Activated naive CD8-positive, alpha-beta T cell treated with anti-CD3 and anti-CD28 coated beads for 36 hours (primary cell): ENCODE measurements around the gene HSPA2. TPM values are rescaled to one million over a fixed set of nuclear protein-coding genes. Genes with fewer than 3 reads are reported as not detected.
"Not testable (repeated sequence)": the region's sequence is repeated elsewhere in the genome, so short reads cannot be mapped to it uniquely, and the experiment has no call there.

ENCODE experiments used
- DNase-seq: peaks from one replicate; pipeline ENCODE4 v3.0.0; 2021
- H3K27ac Mint-ChIP-seq: one replicate; pipeline ENCODE4 v1.8.0; 2022; ENCODE audit warnings: mild to moderate bottlenecking, moderate library complexity, mixed read lengths
- H3K27me3 Mint-ChIP-seq: one replicate; pipeline ENCODE4 v1.8.0; 2022; ENCODE audit warnings: mild to moderate bottlenecking, mixed read lengths
- H3K36me3 Mint-ChIP-seq: one replicate; pipeline ENCODE4 v1.8.0; 2021; ENCODE audit warnings: mild to moderate bottlenecking, mixed read lengths
- H3K4me1 Mint-ChIP-seq: one replicate; pipeline ENCODE4 v1.8.0; 2021; ENCODE audit warnings: mixed read lengths
- H3K4me3 Mint-ChIP-seq: one replicate; pipeline ENCODE4 v1.8.0; 2022; ENCODE audit warnings: mild to moderate bottlenecking, moderate library complexity, mixed read lengths
- H3K9me3 Mint-ChIP-seq: one replicate; pipeline ENCODE4 v1.8.0; 2022; ENCODE audit warnings: mixed read lengths
- total RNA-seq, 2 experiments: library from RNA; stranded (reverse); gene quantifications; one replicate each; pipeline ENCODE4 v1.2.3, GENCODE V29; 2021

Gene HSPA2
- total RNA-seq, 2 experiments from 2014 or later = 1.9 to 2.0 TPM

GRCh38 chr14:64507376-64508156, 33.0 kb upstream of the HSPA2 start:
- Mint-ChIP-seq H3K9me3 (no peaks in the 10 kb centered on the region), H3K4me3 (peak overlapping the region; percentile 84), H3K4me1 (peaks cover 62% of the 10 kb centered on the region), H3K27ac (peak overlapping the region; percentile 100), H3K36me3 (peaks cover 42% of the 10 kb centered on the region), H3K27me3 (peaks cover 4% of the 10 kb centered on the region)
- DNase-seq = peak; percentile 23

- Mint-ChIP-seq H3K9me3 (no peaks in the 10 kb centered on the region), H3K36me3 (peaks cover 38% of the 10 kb centered on the region), H3K4me1 (peaks cover 63% of the 10 kb centered on the region), H3K27me3 (peaks cover 4% of the 10 kb centered on the region), H3K27ac (peak overlapping the region; percentile 100), H3K4me3 (peak overlapping the region; percentile 65)
- no peak for DNase-seq
These were observed 32.2 kb upstream of the HSPA2 start for GRCh38 chr14:64508215-64508776.

DNA sequence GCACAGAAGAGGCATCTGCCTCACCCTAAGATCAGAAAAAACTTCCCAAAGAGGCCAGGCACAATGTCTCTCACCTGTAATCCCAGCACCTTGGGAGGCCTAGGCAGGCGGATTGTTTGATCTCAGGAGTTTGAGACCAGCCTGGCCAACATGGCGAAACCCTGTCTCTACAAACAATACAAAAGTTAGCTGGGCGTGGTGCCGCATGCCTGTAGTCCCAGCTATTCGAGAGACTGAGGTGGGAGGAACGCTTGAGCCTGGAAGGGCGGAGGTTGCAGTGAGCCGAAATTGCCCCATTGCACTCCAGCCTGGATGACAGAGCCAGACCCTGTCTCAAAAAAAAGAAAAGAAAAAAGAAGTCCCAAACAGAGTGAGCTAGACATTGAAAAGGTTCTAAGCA, 31.5 kb upstream of the HSPA2 start:
- Mint-ChIP-seq H3K27ac (peak overlapping the region; percentile 77), H3K9me3 (no peaks in the 10 kb centered on the region), H3K4me1 (peaks cover 65% of the 10 kb centered on the region), H3K36me3 (peaks cover 42% of the 10 kb centered on the region), H3K27me3 (peaks cover under 1% of the 10 kb centered on the region), H3K4me3 (peak overlapping the region; percentile 45)
- DNase-seq = no peak

GRCh38 chr14:64510825-64511671, 29.5 kb upstream of the HSPA2 start:
- H3K9me3 Mint-ChIP-seq = no peaks in the 10 kb centered on the region
- H3K4me1 Mint-ChIP-seq = peaks cover 71% of the 10 kb centered on the region
- H3K36me3 Mint-ChIP-seq = peaks cover 33% of the 10 kb centered on the region
- no peaks in the 10 kb centered on the region for H3K27me3 Mint-ChIP-seq
- H3K27ac Mint-ChIP-seq = peak overlapping the region; percentile 77
- H3K4me3 Mint-ChIP-seq = peak overlapping the region; percentile 44
- DNase-seq = peak; percentile 49

- DNase-seq = no peak
- no peaks in the 10 kb centered on the region for H3K9me3 Mint-ChIP-seq
- peaks cover 18% of the 10 kb centered on the region for H3K36me3 Mint-ChIP-seq
- H3K4me3 Mint-ChIP-seq = no peak overlapping the region
- peaks cover 65% of the 10 kb centered on the region for H3K4me1 Mint-ChIP-seq
- H3K27ac Mint-ChIP-seq = no peak overlapping the region
- no peaks in the 10 kb centered on the region for H3K27me3 Mint-ChIP-seq
These were observed 27.3 kb upstream of the HSPA2 start for GRCh38 chr14:64513271-64513670.

GRCh38 chr14:64515053-64515452, 25.5 kb upstream of the HSPA2 start:
- Mint-ChIP-seq H3K27me3 (no peaks in the 10 kb centered on the region), H3K9me3 (no peaks in the 10 kb centered on the region), H3K4me3 (no peak overlapping the region), H3K27ac (no peak overlapping the region), H3K4me1 (peaks cover 50% of the 10 kb centered on the region), H3K36me3 (peaks cover 9% of the 10 kb centered on the region)
- DNase-seq = no peak

- Mint-ChIP-seq H3K4me1 (peaks cover 39% of the 10 kb centered on the region), H3K9me3 (no peaks in the 10 kb centered on the region), H3K27me3 (no peaks in the 10 kb centered on the region), H3K27ac (no peak overlapping the region), H3K36me3 (peaks cover 14% of the 10 kb centered on the region), H3K4me3 (no peak overlapping the region)
- DNase-seq = no peak
These were observed 23.6 kb upstream of the HSPA2 start for GRCh38 chr14:64516969-64517368.

DNA sequence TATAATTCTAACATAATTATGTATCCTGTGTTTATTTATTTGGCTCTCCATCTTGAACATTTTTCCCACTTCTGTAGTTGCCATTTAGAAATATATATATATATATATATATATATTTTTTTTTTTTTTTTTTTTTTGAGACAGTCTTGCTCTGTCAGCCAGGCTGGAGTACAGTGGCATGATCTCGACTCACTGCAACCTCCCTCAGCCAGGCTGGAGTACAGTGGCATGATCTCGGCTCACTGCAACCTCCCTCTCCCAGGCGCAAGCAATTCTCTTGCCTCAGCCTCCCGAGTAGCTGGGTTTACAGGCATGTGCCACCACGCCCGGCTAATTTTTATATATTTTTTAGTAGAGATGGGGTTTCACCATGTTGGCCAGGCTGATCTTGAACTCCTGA, 22.9 kb upstream of the HSPA2 start:
- peaks cover 34% of the 10 kb centered on the region for H3K4me1 Mint-ChIP-seq
- H3K27me3 Mint-ChIP-seq, H3K4me3 Mint-ChIP-seq, DNase-seq, H3K27ac Mint-ChIP-seq, H3K9me3 Mint-ChIP-seq: not testable (repeated sequence)
- peaks cover 14% of the 10 kb centered on the region for H3K36me3 Mint-ChIP-seq

- H3K36me3 Mint-ChIP-seq = peaks cover 14% of the 10 kb centered on the region
- H3K4me1 Mint-ChIP-seq = peaks cover 33% of the 10 kb centered on the region
- no peak for DNase-seq
- H3K4me3 Mint-ChIP-seq = no peak overlapping the region
- H3K27ac Mint-ChIP-seq = no peak overlapping the region
- no peaks in the 10 kb centered on the region for H3K27me3 Mint-ChIP-seq
- H3K9me3 Mint-ChIP-seq = no peaks in the 10 kb centered on the region
These were observed 22.3 kb upstream of the HSPA2 start for GRCh38 chr14:64518229-64518628.

- no peak overlapping the region for H3K27ac Mint-ChIP-seq
- H3K9me3 Mint-ChIP-seq = no peaks in the 10 kb centered on the region
These were observed 19.8 kb upstream of the HSPA2 start for GRCh38 chr14:64520699-64521098.

GRCh38 chr14:64522591-64523355, 17.8 kb upstream of the HSPA2 start:
- no peaks in the 10 kb centered on the region for H3K27me3 Mint-ChIP-seq
- DNase-seq = no peak
- H3K36me3 Mint-ChIP-seq = peaks cover 22% of the 10 kb centered on the region
- no peak overlapping the region for H3K27ac Mint-ChIP-seq
- H3K4me3 Mint-ChIP-seq = no peak overlapping the region
- H3K4me1 Mint-ChIP-seq = peaks cover 16% of the 10 kb centered on the region
- no peaks in the 10 kb centered on the region for H3K9me3 Mint-ChIP-seq

More at GRCh38 chr14:64520699-64521098, 19.8 kb upstream of the HSPA2 start:
- peaks cover 20% of the 10 kb centered on the region for H3K4me1 Mint-ChIP-seq
- H3K27me3 Mint-ChIP-seq = no peaks in the 10 kb centered on the region
- H3K36me3 Mint-ChIP-seq = peaks cover 12% of the 10 kb centered on the region
- no peak overlapping the region for H3K4me3 Mint-ChIP-seq
- no peak for DNase-seq

DNA sequence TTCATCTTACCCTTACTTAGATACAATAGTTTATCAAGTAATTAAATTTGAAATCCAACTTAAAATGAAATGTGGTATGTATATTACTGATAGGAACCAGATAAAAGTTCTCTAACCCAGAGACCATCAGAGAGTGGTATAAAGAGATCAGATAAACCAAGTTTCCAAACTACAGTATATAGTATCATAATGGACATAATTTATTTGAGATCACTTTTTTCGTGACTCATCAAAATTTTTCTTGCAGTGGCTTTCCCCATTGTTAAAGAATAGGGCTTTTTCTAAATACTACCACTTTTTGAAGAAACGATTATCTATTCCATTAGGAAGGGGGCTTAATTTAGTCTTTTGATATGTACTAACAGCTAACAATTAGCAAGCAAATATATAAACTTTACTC, 15.2 kb upstream of the HSPA2 start:
- Mint-ChIP-seq H3K27ac (no peak overlapping the region), H3K4me3 (no peak overlapping the region), H3K9me3 (no peaks in the 10 kb centered on the region), H3K27me3 (no peaks in the 10 kb centered on the region), H3K36me3 (peaks cover 24% of the 10 kb centered on the region), H3K4me1 (peaks cover 16% of the 10 kb centered on the region)
- no peak for DNase-seq

- no peak overlapping the region for H3K4me3 Mint-ChIP-seq
- H3K9me3 Mint-ChIP-seq = peaks cover 2% of the 10 kb centered on the region
- H3K27ac Mint-ChIP-seq = no peak overlapping the region
- peaks cover 11% of the 10 kb centered on the region for H3K4me1 Mint-ChIP-seq
- peaks cover 9% of the 10 kb centered on the region for H3K36me3 Mint-ChIP-seq
- no peak for DNase-seq
- no peaks in the 10 kb centered on the region for H3K27me3 Mint-ChIP-seq
These were observed 9.0 kb upstream of the HSPA2 start for GRCh38 chr14:64531567-64531966.

DNA sequence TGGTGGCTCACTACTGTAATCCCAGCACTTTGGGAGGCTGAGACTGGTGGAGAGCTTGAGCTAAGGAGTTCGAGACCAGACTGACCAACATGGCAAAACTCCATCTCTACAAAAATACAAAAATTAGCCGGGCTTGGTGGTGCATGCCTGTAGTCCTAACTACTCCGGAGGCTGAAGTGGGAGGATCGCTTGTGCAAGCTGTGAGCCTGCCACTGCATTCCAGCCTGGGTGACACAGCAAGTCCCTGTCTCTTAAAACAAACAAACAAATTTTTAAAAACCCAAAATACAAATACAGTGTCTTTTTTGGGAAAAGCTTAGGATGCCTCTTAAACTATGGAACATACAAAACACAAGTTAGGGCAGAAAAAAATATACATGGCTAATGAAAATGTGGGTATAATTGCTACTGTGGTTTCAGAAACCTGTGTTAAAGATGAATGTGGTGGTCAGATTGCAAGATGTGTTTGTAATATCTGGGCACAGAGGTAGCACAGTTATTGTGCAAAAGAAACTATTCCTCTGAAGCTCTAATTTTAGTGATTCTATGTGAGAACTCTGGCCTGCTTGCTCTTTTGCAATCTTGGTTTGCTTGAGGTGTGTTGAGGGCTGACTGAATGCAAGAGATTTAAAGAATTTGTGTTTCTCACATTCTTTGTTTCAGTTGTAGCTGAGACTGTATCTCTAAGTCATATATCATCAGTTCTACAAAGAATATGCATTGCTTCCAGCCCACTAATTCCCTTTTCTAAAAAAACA, 3.9 kb upstream of the HSPA2 start:
- peaks cover 9% of the 10 kb centered on the region for H3K9me3 Mint-ChIP-seq
- peaks cover 21% of the 10 kb centered on the region for H3K27me3 Mint-ChIP-seq
- peaks cover 19% of the 10 kb centered on the region for H3K4me1 Mint-ChIP-seq
- H3K27ac Mint-ChIP-seq = no peak overlapping the region
- no peak overlapping the region for H3K4me3 Mint-ChIP-seq
- peaks cover 9% of the 10 kb centered on the region for H3K36me3 Mint-ChIP-seq
- DNase-seq = no peak
